ENCODE data around the gene CHST8. TPM values are rescaled to one million over a fixed set of nuclear protein-coding genes. Genes with fewer than 3 reads are reported as not detected.

The CHST8 gene
- total RNA-seq, 2 donors from 2014 or later, result not detected

DNA sequence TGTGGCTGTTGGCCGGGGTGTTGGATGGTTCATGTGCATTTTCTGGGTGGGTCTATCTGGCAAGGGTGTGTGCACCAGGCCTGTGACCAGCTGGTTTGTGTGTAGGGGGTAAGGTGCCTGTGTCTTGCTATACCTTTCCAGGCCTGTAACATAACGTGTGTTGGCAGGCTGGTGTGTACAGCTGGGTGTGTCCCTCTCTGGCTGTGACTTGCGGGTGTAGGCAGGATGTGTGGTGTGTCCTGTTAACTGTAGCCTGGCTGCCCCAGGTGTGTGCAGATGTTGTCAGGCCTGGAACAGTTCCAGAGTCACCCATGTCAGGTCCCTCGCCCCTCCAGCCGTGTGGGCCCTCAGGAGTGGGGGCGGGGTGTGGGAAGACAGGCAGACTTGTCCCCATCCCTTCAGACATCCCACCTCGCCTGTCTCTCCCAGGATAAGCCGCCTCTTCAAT lies 184.7 kb downstream of the CHST8 start:
- Mint-ChIP-seq H3K27ac (no peak overlapping the region), H3K9me3 (no peaks in the 10 kb centered on the region), H3K36me3 (ENCODE audit: insufficient read depth in 2 of 2) (no peaks in the 10 kb centered on the region), H3K4me1 (ENCODE audit: low read depth) (no peaks in the 10 kb centered on the region), H3K4me3 (no peak overlapping the region), H3K27me3 (ENCODE audit: low read depth) (no peaks in the 10 kb centered on the region)
- DNase-seq (no peak), ATAC-seq (replicated peaks in 1 of 2) (no peak)

DNA sequence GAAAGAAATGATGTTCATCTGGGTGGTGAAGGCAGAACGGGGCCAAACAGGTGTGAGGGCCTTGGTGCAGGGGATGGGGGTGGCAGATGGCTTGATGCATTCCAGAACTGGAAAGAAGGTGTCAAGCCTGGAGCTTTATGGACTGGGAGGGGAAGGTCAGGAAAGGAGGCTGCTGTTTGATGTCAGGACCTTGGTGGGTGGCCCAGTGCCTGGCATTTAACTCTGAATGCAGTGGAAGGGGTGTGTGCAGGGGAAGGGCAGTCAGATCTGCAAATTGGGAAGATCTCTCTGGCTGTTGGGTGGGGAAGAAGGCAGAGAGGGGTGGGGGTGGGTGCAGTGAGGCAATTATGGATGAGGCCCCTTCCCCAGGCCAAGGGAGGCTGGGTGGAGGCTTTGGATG lies 186.6 kb downstream of the CHST8 start:
- no peaks in the 10 kb centered on the region for H3K9me3 Mint-ChIP-seq
- no peak overlapping the region for H3K4me3 Mint-ChIP-seq
- H3K4me1 Mint-ChIP-seq (ENCODE audit: low read depth), result no peaks in the 10 kb centered on the region
- H3K27me3 Mint-ChIP-seq (ENCODE audit: low read depth), result no peaks in the 10 kb centered on the region
- no peak overlapping the region for H3K27ac Mint-ChIP-seq
- DNase-seq (no peak), ATAC-seq (replicated peaks in 1 of 2) (no peak)
- no peaks in the 10 kb centered on the region for H3K36me3 Mint-ChIP-seq (ENCODE audit: insufficient read depth in 2 of 2)

DNA sequence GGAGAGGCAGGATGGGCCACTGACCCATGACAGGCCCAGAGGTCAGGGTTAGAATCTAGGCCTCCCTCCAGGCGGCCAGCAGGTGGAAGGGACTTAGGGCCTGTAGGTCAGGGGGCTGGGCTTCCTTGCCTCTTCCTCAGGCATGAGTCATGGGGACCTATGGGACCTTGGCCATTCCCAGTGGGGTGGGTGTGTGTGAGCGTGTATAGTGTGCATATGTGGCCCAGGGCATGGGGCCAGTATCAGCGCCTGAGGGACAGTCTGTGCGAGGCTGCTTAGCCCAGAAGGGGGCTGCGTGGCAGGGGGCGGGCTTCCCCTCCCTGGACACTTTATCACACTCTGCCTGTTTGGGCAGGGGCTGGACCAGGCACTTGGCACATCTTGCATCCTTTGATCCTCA lies 188.2 kb downstream of the CHST8 start:
- Mint-ChIP-seq H3K9me3 (no peaks in the 10 kb centered on the region), H3K4me3 (no peak overlapping the region)

DNA sequence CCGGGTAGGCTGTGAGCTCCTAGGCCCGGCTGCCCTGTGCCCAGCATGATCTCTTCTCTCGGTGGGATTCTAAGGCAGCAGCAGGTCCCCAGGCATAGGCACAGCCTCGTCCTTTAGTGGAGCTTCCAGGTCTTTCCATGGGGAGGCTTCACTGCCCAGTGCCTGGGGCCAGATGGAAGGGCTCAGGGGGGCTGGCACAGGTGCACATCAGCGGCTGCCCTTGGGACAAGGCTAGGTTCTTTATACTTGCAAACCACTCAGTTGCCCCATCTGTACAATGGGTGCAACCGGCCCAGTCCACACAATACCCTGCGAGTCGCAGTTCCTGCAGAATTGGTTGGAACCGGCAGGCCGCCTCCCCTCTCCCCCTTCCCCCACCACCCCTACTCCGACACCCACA lies 189.1 kb downstream of the CHST8 start:
- Mint-ChIP-seq H3K36me3 (ENCODE audit: insufficient read depth in 2 of 2) (no peaks in the 10 kb centered on the region), H3K27me3 (ENCODE audit: low read depth) (no peaks in the 10 kb centered on the region), H3K9me3 (no peaks in the 10 kb centered on the region), H3K27ac (no peak overlapping the region), H3K4me1 (ENCODE audit: low read depth) (no peaks in the 10 kb centered on the region), H3K4me3 (no peak overlapping the region)
- DNase-seq (no peak), ATAC-seq (replicated peaks in 1 of 2) (no peak)

More for the DNA sequence above, 188.2 kb downstream of the CHST8 start:
- Mint-ChIP-seq H3K4me1 (ENCODE audit: low read depth) (no peaks in the 10 kb centered on the region), H3K27me3 (ENCODE audit: low read depth) (no peaks in the 10 kb centered on the region), H3K36me3 (ENCODE audit: insufficient read depth in 2 of 2) (no peaks in the 10 kb centered on the region), H3K27ac (no peak overlapping the region)
- DNase-seq, result no peak
- ATAC-seq (replicated peaks in 1 of 2), result no peak

DNA sequence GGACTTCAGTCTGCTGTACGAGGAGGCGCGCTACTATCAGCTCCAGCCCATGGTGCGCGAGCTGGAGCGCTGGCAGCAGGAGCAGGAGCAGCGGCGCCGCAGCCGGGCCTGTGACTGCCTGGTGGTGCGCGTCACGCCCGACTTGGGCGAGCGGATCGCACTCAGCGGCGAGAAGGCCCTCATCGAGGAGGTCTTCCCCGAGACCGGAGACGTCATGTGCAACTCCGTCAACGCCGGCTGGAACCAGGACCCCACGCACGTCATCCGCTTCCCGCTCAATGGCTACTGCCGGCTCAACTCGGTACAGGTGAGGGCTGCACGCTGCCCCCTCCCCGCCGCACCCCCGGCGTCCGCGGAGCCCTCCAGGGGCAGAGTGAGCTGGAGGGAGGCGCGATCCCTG lies 189.5 kb downstream of the CHST8 start:
- Mint-ChIP-seq H3K27me3 (ENCODE audit: low read depth) (no peaks in the 10 kb centered on the region), H3K4me1 (ENCODE audit: low read depth) (no peaks in the 10 kb centered on the region), H3K27ac (no peak overlapping the region), H3K9me3 (no peaks in the 10 kb centered on the region), H3K4me3 (no peak overlapping the region), H3K36me3 (ENCODE audit: insufficient read depth in 2 of 2) (no peaks in the 10 kb centered on the region)
- DNase-seq (no peak), ATAC-seq (replicated peaks in 1 of 2) (no peak)

DNA sequence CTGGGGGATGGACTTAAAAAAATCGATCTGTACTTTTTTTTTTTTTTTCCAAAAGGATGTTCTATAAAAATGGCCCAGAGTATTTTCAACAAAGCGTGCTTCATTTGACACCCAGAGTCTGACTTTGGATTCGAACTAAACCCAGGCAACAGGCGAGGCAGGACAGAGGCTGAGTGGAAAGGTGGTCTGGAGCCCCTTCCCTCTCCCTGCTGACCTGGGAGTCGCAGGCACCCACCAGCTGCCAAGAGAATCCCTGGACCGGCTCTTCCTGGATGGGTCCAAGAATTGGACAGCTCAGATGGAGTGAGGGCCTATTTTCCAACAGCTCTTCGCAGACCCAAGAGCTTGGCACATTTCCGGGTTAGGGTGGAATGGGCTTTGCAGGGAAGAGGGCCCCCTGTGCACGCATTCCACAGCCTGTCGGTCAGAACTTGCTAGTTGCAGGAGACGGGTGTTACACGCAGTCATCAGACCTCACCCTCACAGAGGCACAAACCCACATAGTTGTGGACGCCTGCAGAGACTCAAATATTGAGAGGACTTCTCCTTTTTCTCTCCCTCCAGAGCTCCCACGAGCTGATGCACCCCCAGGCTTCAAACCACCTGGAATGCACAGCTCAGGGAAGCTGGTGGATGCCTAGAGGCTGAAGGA lies 190.1 kb downstream of the CHST8 start:
- Mint-ChIP-seq H3K27ac (no peak overlapping the region), H3K4me3 (no peak overlapping the region), H3K27me3 (ENCODE audit: low read depth) (no peaks in the 10 kb centered on the region), H3K36me3 (ENCODE audit: insufficient read depth in 2 of 2) (no peaks in the 10 kb centered on the region), H3K4me1 (ENCODE audit: low read depth) (no peaks in the 10 kb centered on the region), H3K9me3 (no peaks in the 10 kb centered on the region)
- ATAC-seq (replicated peaks in 1 of 2), result no peak
- no peak for DNase-seq

DNA sequence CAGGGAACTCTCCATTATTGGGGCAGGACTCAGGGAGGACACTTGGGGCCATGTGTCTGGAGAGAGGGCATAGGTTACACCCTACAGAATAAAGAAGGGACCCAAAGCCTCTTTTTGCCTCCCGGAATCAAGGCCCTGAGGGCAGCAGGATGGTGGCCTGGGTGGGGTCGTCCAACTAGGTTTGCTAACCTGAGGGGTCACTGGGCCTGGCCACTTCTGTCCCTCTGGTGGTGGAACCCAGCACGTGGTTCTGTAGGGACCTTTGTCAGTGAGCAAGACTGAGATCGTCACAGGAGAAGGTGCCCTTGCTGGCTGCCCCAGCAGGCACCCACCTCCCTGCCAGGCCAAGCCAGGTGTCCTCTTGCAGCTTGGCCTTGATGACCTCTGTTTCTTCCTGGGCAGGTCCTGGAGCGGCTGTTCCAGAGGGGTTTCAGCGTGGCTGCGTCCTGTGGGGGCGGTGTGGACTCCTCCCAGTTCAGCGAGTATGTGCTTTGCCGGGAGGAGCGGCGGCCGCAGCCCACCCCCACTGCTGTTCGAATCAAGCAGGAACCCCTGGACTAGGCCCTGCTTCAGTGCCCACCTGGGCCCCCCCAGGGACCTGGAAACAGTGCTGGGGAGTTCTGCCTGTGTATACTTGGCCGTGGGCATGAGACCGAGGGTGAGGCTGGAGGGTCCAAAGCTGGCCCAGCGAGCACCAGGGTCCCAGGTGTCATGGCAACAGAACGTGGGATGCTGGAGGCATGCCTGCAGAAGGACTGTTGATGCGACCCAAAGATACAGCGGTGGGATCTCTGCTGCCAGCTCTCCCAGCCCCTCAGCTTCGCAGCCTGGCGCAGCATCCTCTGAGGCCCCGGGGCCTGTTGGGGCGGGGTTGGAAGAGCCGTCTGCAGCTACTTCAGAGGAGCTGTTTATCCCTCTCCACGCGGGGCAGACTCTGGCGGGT lies 190.9 kb downstream of the CHST8 start:
- Mint-ChIP-seq H3K4me1 (ENCODE audit: low read depth) (no peaks in the 10 kb centered on the region), H3K27me3 (ENCODE audit: low read depth) (no peaks in the 10 kb centered on the region), H3K36me3 (ENCODE audit: insufficient read depth in 2 of 2) (no peaks in the 10 kb centered on the region), H3K9me3 (no peaks in the 10 kb centered on the region), H3K27ac (no peak overlapping the region), H3K4me3 (no peak overlapping the region)
- ATAC-seq (replicated peaks in 1 of 2) (no peak), DNase-seq (no peak)

DNA sequence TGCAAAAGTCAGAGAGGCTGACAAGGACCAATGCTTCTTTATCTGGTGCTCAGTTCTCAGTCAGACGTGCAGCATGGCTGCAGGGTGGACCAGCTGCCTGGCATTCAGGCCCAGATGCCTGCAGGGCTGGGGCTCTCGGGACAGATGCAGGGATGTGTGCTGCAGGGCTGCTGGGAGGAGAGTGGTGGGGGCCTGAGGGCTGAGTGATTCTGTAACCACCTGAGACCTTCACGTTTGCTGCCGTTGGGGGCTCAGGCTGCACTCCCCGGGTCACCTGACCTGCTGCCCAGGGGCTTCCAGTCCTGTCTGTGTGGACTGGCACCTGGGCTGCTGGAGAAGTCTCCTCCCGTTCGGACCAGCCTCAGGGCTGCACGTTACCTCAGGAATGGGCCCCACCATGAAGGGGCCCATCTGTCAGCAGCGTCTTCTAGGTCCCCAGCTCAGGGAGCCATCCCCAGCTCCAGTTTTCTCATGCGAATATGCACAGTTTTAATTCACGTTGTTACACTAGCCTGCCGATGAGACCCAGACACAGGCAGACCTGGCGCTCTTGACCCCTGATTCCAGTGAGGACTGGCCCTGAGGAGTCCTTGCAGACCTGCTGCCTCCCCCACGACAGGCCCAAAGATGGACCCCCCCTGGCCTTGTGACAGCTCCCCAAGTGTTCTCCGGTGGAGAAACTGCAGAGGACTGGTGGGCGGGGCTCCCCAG lies 191.8 kb downstream of the CHST8 start:
- no peaks in the 10 kb centered on the region for H3K4me1 Mint-ChIP-seq (ENCODE audit: low read depth)
- ATAC-seq (replicated peaks in 1 of 2) (no peak), DNase-seq (no peak)
- no peaks in the 10 kb centered on the region for H3K9me3 Mint-ChIP-seq
- H3K4me3 Mint-ChIP-seq, result no peak overlapping the region
- H3K36me3 Mint-ChIP-seq (ENCODE audit: insufficient read depth in 2 of 2), result no peaks in the 10 kb centered on the region
- no peak overlapping the region for H3K27ac Mint-ChIP-seq
- H3K27me3 Mint-ChIP-seq (ENCODE audit: low read depth), result no peaks in the 10 kb centered on the region

DNA sequence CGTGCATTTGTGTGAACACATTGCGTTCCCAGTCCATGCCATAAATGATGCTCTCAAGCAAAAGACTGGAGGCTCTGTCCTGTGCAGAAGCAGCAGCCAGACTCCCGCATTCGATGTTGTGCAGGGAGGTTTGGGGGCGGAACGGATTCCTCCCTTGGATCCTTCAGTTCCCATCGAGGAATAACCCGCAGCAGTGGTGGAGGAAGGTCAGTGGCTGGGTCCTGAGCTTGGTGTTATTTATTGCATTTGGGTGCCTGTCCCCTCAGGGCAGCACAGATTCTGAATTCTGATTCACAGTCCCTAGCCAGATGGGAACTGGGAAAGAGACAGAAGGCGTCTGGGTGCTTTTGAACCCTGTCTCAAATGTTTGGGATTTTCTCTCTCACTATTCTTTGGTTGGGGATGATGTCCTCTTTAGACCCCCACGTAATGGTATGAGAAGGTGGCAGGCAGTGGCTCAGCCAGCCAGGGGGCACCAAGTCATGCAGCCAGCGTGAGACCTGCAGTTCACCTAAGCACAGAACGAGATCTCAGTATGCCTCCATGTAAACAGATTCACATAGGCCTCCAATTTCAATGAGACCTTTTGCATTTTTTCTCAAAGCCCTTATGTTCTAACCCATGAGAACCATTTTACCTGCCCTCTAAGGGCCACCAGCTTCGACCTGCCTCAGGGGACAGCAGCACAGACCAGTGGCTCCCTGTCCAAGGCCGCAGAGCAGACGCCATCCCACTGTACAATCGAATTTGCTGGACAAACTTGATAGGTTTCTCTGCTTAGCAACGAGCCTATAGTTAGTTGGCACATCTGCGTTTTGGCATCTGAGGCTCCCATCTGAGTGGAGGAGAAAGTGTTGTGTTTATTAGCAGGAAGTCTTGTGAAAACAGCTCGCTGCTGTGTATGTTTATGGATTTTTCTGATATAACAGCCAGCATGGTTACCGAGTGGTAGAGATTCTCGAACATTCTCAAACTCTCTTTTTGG lies 192.7 kb downstream of the CHST8 start:
- DNase-seq (no peak), ATAC-seq (replicated peaks in 1 of 2) (no peak)
- H3K27ac Mint-ChIP-seq, result no peak overlapping the region
- H3K36me3 Mint-ChIP-seq (ENCODE audit: insufficient read depth in 2 of 2), result no peaks in the 10 kb centered on the region
- no peaks in the 10 kb centered on the region for H3K9me3 Mint-ChIP-seq
- no peak overlapping the region for H3K4me3 Mint-ChIP-seq
- peaks cover 5% of the 10 kb centered on the region for H3K4me1 Mint-ChIP-seq (ENCODE audit: low read depth)
- no peaks in the 10 kb centered on the region for H3K27me3 Mint-ChIP-seq (ENCODE audit: low read depth)

DNA sequence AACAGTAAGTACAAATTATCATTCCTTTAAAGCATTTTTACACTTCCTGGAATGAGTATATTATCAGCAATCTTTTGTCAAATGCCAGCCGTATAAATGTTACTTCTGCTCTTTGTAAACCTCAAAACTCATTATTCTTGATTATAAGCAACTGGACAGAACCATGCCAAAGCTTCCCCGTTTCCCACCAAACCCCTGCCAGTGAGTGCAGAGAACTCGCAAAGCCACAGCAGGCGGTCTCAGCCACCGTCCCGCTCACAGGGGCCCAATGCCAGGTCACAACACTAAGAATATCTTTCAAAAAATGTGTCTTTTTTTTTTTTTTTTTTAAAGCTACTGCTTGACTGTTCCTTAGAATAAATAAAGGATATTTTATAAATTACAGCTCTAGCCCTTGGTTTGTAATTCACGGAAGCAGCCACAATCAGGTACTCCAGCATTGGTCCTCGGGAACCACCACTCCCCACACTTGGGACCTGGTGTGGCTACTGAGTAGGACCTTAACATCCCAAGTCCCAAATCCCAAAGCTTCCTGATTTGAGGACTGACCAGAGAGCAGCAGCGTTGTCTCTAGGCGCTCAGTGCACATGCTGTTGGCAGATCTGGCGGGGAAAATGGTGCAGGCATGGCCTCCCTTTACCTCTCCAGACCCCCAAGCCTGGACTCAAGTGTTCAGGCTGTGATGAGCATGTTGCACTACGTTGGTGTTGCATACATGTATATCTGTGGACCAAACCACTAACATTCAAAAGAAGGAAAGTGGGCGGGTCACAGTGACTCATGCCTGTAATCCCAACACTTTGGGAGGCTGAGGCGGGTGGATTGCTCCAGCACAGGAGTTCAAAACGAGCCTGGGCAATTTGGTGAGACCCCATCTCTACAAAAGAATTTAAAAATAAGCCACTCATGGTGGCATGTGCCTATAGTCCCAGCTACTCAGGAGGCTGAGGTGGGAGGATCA lies 193.9 kb downstream of the CHST8 start:
- no peak overlapping the region for H3K27ac Mint-ChIP-seq
- H3K4me1 Mint-ChIP-seq (ENCODE audit: low read depth), result peaks cover 6% of the 10 kb centered on the region
- no peaks in the 10 kb centered on the region for H3K27me3 Mint-ChIP-seq (ENCODE audit: low read depth)
- no peaks in the 10 kb centered on the region for H3K36me3 Mint-ChIP-seq (ENCODE audit: insufficient read depth in 2 of 2)
- H3K4me3 Mint-ChIP-seq, result no peak overlapping the region
- DNase-seq (no peak), ATAC-seq (replicated peaks in 1 of 2) (no peak)
- no peaks in the 10 kb centered on the region for H3K9me3 Mint-ChIP-seq

DNA sequence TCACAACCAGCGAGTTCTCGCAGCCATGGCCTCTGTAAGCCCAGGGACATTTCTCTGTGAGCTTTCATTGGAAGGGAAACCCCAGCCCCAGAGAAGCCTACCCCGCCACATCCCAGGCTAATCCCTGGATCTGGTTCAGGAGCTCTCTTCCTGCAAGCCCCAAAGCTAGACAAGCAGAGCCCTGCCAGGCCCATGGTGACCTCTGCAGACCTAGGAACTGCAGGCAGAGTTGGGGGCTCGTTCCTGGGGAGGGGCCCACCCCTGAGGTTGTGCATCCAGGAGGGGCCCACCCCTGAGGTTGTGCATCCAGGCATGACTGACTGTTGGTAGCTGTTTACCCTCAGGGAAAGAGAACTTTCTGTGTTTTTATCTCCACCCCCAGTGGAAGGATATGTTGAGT lies 196.7 kb downstream of the CHST8 start:
- H3K4me3 Mint-ChIP-seq, result peak overlapping the region in 1 of 2 donors; percentile 3
- DNase-seq (no peak), ATAC-seq (replicated peaks in 1 of 2) (no peak)
- peaks cover 17% of the 10 kb centered on the region for H3K4me1 Mint-ChIP-seq (ENCODE audit: low read depth)
- peaks cover 10% of the 10 kb centered on the region for H3K27me3 Mint-ChIP-seq (ENCODE audit: low read depth)
- H3K36me3 Mint-ChIP-seq (ENCODE audit: insufficient read depth in 2 of 2), result no peaks in the 10 kb centered on the region
- no peaks in the 10 kb centered on the region for H3K9me3 Mint-ChIP-seq
- no peak overlapping the region for H3K27ac Mint-ChIP-seq
